HG02610 (cell line): ENCODE results near the gene ADAMTS17.

Experiments used
- ATAC-seq: cut with Tn5 transposase; IDR thresholded peaks from one replicate; pipeline ENCODE4 v1.9.1; 2021; ENCODE audit warnings: mild to moderate bottlenecking, moderate library complexity; ENCODE audit not compliant: unreplicated experiment

ADAMTS17 gene

GRCh38 chr15:100227781-100228180 lies 114.0 kb downstream of the ADAMTS17 start:
- ATAC-seq = no peak

DNA sequence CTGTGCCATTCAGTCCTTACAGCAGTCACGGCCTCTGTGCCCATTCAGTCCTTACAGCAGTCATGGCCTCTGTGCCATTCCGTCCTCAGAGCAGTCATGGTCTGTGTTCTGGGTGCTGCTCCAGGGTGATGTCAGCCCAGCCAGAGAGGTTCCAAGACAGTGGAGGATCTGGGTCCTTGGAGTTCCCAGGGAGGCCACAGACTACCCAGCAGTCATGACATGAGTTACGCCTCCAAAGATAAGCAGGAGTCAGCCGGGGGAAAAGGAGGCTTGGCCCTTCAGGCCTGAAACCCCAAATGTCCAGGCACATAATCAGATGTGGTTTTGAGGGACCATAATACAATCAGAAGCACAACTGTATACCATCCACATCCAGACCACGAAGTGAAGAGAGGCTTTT lies 115.7 kb downstream of the ADAMTS17 start:
- no peak for ATAC-seq

GRCh38 chr15:100224206-100225185 lies 117.3 kb downstream of the ADAMTS17 start:
- no peak for ATAC-seq

- ATAC-seq = no peak
Observed at GRCh38 chr15:100222349-100222715, 119.4 kb downstream of the ADAMTS17 start.

- no peak for ATAC-seq
Observed at GRCh38 chr15:100221471-100222348, 120.1 kb downstream of the ADAMTS17 start.

DNA sequence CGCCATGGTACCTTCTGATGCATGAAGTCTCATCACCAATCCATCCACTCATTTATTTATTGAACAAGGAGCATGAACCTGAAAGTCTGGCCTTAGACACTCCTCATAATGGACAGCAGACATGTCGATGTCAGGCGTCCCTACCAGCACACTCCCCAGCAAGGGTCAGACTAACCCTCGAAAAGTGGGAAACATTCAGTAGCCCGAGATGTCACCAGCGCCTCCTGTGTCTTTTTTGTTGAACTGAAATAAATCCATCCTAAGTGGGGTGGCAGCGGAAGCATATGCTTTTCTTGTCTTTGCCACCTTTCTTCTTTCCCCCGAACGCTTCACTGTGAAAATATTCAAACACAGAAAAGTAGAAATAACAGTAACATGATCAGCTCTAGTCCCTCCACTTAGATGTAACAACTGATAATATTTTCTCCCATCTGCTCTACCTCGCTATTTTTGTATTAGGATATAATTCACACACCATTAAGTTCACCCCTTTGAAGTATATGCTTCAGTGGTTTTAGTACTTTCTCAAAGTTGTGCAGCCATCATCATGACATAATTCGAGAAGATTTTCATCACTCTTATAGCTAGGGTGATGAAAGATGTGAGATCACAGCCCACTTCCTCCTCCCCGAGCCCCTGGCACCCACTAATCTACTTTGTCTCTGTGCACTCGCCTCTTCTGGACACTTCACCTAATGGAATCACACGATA lies 121.6 kb downstream of the ADAMTS17 start:
- ATAC-seq = no peak

DNA sequence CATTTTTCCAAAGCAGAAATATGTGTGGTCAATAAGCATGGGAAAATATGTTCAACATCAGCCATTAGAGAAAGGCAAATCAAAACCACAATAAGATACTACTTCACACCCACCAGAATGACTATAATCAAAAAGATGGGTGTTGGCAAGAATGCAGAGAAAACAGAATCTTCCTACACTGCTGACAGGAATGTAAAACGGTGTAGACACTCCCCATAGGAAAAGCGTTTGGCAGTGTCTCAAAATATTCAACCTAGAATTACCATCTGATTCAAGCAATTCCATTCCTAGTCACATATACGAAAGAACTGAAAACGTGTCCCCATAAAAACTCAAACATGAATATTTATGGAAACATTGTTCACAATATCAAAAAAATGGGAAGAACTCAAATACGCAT lies 123.3 kb downstream of the ADAMTS17 start:
- ATAC-seq = no peak

DNA sequence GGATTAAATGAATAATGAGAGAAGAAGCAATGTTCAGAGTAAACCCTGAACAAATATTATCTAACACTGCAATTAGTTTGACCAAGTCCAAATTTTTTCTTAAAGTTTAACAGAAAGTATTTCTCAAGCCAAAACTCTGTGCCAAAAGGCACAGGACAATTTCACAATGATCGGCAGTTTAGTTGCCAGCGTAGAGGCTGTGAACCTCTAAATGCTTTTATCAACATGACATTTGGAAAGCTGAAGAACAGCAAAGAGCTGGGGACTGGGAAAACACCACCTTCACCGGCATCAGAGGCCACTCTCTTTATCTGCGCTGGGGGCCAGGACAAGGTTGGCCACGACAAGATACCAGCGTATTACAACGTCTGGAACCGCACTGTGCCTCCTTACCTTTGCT lies 125.6 kb downstream of the ADAMTS17 start:
- ATAC-seq = no peak

GRCh38 chr15:100215843-100216169 lies 126.0 kb downstream of the ADAMTS17 start:
- ATAC-seq = no peak

DNA sequence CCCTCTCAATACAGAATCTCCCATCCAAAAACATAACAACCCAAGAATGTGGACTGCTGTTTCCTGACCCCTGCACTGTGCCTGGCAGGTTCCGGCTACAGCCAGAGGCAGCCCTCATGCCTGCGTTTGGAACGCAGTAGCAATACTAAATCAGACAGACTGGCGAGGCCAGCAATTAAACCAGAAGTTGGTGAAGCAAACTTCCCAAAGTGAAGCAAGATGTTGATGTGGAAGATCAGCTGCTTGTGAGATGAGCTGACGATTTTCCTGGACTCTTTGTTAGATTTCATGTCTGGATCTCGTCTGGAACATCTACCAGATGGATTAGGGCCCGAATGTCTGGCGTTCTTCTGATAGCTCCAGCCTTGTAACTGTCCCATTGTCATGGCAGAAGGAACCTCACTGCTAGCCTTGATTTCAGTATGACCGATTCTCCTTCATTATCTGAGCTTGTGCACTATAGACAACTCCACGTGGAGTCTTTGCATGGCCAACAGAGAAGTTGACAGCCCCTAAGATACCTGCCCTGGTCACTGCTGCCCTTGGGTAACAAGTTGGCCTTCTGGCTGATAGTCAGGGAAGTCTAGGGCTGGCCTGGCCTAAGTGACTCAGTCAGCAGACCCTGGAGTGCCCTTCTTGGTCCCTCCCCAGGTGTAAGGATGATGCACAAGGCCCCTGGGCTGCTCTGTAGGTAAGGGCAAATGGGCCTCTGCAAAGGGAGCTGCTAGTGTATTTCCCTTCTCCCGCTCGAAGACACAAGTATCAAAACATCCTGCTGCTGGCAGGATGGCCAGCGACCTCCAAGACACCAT lies 126.5 kb downstream of the ADAMTS17 start:
- ATAC-seq = no peak

GRCh38 chr15:100211855-100212850 lies 129.6 kb downstream of the ADAMTS17 start:
- ATAC-seq = no peak

GRCh38 chr15:100210338-100210737 lies 131.4 kb downstream of the ADAMTS17 start:
- ATAC-seq = no peak

GRCh38 chr15:100208921-100209603 lies 132.7 kb downstream of the ADAMTS17 start:
- no peak for ATAC-seq

DNA sequence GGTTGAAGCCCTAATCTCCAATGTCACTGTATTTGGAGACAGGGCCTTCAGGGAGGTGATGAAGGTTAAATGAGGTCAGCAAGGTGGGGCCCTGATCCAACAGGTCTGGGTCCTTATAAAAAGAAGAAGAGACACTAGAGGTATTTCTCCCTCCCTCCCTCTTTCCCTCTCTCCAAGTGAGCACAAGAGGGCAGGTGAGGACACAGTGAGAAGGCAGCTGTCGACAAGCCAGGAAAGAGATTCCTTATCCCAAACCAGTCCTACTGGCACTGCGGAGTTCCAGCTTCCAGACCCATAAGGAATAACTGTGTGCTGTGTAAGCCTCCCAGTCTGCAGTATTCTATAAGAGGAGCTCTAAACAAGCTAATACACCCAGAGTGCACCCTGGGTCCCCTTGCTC lies 134.7 kb downstream of the ADAMTS17 start:
- no peak for ATAC-seq

- ATAC-seq = no peak
Observed at GRCh38 chr15:100206643-100207042, 135.1 kb downstream of the ADAMTS17 start.

DNA sequence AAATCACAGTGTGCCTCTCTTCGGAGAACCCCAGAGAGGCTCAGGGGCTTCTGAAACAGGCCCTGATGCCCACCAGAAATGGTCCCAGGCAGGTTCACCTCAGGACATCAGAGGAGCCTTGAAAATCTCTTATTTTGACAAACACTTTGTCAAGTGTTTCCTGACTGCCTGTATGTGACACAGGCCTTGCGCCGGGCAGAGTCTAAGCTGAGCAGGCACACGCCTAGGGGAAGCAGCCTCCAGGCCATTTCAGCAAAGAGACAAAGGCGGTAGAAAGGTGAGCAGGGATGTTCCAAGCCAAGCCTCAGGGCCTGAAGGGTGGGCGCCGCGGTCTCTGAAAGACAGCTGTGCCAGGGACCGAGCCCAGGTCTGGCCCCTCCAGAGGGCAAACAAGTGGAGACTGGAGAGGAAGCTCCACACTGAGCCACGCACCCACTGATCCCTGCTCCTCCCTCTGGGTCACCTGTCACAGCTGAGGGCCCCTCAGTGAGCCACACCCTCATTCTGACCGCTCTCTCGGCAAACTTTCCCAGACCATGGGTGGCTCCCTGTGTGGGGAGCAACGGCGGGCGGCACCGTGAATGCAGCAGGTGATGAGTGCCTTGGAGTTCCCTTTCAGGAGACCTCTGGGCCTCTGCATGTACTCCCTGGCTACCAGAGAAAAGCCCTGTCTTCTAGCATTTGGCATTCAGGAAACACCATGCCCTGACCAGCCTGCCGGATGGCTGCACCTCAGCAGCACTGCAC lies 136.1 kb downstream of the ADAMTS17 start:
- no peak for ATAC-seq

- ATAC-seq = no peak
Observed at GRCh38 chr15:100204771-100205170, 137.0 kb downstream of the ADAMTS17 start.

DNA sequence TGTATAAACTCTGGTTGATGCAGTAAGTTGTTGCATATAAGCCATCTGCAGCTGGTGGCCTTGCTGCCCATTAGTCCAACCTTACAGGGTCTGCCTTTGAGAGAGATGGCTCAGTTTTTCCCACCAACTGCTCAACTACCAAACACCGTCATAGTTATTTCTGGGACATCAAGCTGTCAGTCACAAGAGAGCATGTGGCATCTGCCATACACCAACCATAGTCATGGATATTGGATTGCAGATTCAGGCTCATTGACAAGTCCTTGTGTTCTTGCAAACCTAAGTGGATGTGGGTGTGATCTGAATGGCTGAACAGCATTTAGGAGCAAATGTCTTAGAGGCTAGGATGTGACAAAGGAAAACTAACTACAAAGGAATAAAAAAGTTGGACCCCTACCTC lies 137.6 kb downstream of the ADAMTS17 start:
- ATAC-seq = no peak
